HG02642 (cell line): Measurements from ENCODE around the gene DOCK3.
"Not testable (repeated sequence)": the region's sequence is repeated elsewhere in the genome, so short reads cannot be mapped to it uniquely, and the experiment has no call there.

ENCODE experiments used
- ATAC-seq: cut with Tn5 transposase; IDR thresholded peaks from one replicate; pipeline ENCODE4 v1.9.1; 2021; ENCODE audit warnings: mild to moderate bottlenecking; ENCODE audit not compliant: unreplicated experiment, poor library complexity

The DOCK3 gene

GRCh38 chr3:50673931-50674330 is 796 bp upstream of the DOCK3 start:
- ATAC-seq: no peak

- ATAC-seq: peak; percentile 31
Measured at GRCh38 chr3:50675179-50676030, 678 bp downstream of the DOCK3 start.

GRCh38 chr3:50676031-50676705 is 1.4 kb downstream of the DOCK3 start:
- no peak for ATAC-seq

- ATAC-seq: no peak
Measured at GRCh38 chr3:50687127-50687751, 12.5 kb downstream of the DOCK3 start.

- ATAC-seq: no peak
Measured at GRCh38 chr3:50687916-50688315, 13.2 kb downstream of the DOCK3 start.

- ATAC-seq: not testable (repeated sequence)
Measured at GRCh38 chr3:50688602-50689001, 13.9 kb downstream of the DOCK3 start.

- no peak for ATAC-seq
Measured at GRCh38 chr3:50689558-50689957, 14.8 kb downstream of the DOCK3 start.

GRCh38 chr3:50695031-50695430 is 20.3 kb downstream of the DOCK3 start:
- no peak for ATAC-seq

- no peak for ATAC-seq
Measured at GRCh38 chr3:50696276-50696675, 21.5 kb downstream of the DOCK3 start.

GRCh38 chr3:50698269-50698668 is 23.5 kb downstream of the DOCK3 start:
- no peak for ATAC-seq

GRCh38 chr3:50708620-50709019 is 33.9 kb downstream of the DOCK3 start:
- ATAC-seq: no peak

GRCh38 chr3:50714946-50715345 is 40.2 kb downstream of the DOCK3 start:
- ATAC-seq: no peak

GRCh38 chr3:50724831-50725230 is 50.1 kb downstream of the DOCK3 start:
- no peak for ATAC-seq

- ATAC-seq: no peak
Measured at GRCh38 chr3:50734985-50735384, 60.3 kb downstream of the DOCK3 start.

GRCh38 chr3:50737193-50737905 is 62.6 kb downstream of the DOCK3 start:
- ATAC-seq: no peak

GRCh38 chr3:50737906-50738598 is 63.3 kb downstream of the DOCK3 start:
- ATAC-seq: no peak

GRCh38 chr3:50743643-50744042 is 68.9 kb downstream of the DOCK3 start:
- ATAC-seq: no peak

- no peak for ATAC-seq
Measured at GRCh38 chr3:50749822-50750221, 75.1 kb downstream of the DOCK3 start.

GRCh38 chr3:50759015-50759414 is 84.3 kb downstream of the DOCK3 start:
- no peak for ATAC-seq

- no peak for ATAC-seq
Measured at GRCh38 chr3:50777680-50778079, 103.0 kb downstream of the DOCK3 start.
